CD4-positive, alpha-beta T cell treated with Interleukin-6 for 4 hours (primary cell): Measurements from ENCODE around the gene SMPDL3B.
"Not testable (repeated sequence)": the region's sequence is repeated elsewhere in the genome, so short reads cannot be mapped to it uniquely, and the experiment has no call there.

ENCODE experiments used
- DNase-seq: peaks from one replicate; pipeline ENCODE4 v3.0.0-alpha.2; 2020; ENCODE audit warnings: mixed read lengths

Gene SMPDL3B

GRCh38 chr1:27971674-27972073 is 36.9 kb downstream of the SMPDL3B start:
- DNase-seq, result no peak

- DNase-seq, result no peak
Observed at GRCh38 chr1:27972141-27972540, 37.3 kb downstream of the SMPDL3B start.

- DNase-seq, result no peak
Observed at GRCh38 chr1:27973771-27974416, 39.1 kb downstream of the SMPDL3B start.

GRCh38 chr1:27974417-27974781 is 39.6 kb downstream of the SMPDL3B start:
- DNase-seq, result no peak

GRCh38 chr1:27979151-27979858 is 44.5 kb downstream of the SMPDL3B start:
- peak; percentile 19 for DNase-seq

- DNase-seq, result no peak
Observed at GRCh38 chr1:27979859-27980201, 45.0 kb downstream of the SMPDL3B start.

GRCh38 chr1:27980216-27980845 is 45.5 kb downstream of the SMPDL3B start:
- DNase-seq, result no peak

GRCh38 chr1:27981145-27981544 is 46.3 kb downstream of the SMPDL3B start:
- DNase-seq, result no peak

- DNase-seq, result no peak
Observed at GRCh38 chr1:27990920-27991537, 56.2 kb downstream of the SMPDL3B start.

GRCh38 chr1:27992276-27992675 is 57.5 kb downstream of the SMPDL3B start:
- peak; percentile 72 for DNase-seq

GRCh38 chr1:27993241-27993640 is 58.4 kb downstream of the SMPDL3B start:
- peak; percentile 21 for DNase-seq

- DNase-seq, result no peak
Observed at GRCh38 chr1:27994060-27994459, 59.3 kb downstream of the SMPDL3B start.

GRCh38 chr1:27994526-27994925 is 59.7 kb downstream of the SMPDL3B start:
- DNase-seq, result not testable (repeated sequence)

- no peak for DNase-seq
Observed at GRCh38 chr1:27999055-27999454, 64.3 kb downstream of the SMPDL3B start.

- DNase-seq, result no peak
Observed at GRCh38 chr1:28002600-28002999, 67.8 kb downstream of the SMPDL3B start.

GRCh38 chr1:28003117-28003516 is 68.3 kb downstream of the SMPDL3B start:
- DNase-seq, result not testable (repeated sequence)
